RWPE2 (cell line): ENCODE results near the gene OCA2.

Experiments used
- ATAC-seq: fragments of 200-7000 bp; cut with Tn5 transposase; 3 replicates; pipeline ENCODE4 v1.9.1; 2021; ENCODE audit warnings: low read depth
- DNase-seq: peaks from one replicate; pipeline ENCODE4 v3.0.0-alpha.2; 2020; ENCODE audit warnings: low spot score
- H3K27ac ChIP-seq: fragments of 450-650 bp; 2 replicates; pipeline ENCODE4 v1.5.1; 2017; ENCODE audit warnings: mild to moderate bottlenecking; ENCODE audit not compliant: poor library complexity, severe bottlenecking
- H3K27me3 ChIP-seq: fragments of 250-450 bp; sonication (Bioruptor Pico); 2 replicates; pipeline ENCODE4 v1.5.1; 2021; ENCODE audit warnings: mild to moderate bottlenecking, moderate library complexity; ENCODE audit not compliant: insufficient read depth, poor library complexity, severe bottlenecking
- H3K36me3 ChIP-seq: fragments of 250-450 bp; sonication (Bioruptor Pico); 2 replicates; pipeline ENCODE4 v1.5.1; 2020; ENCODE audit warnings: low read depth, mild to moderate bottlenecking, moderate library complexity
- H3K4me1 ChIP-seq: fragments of 250-450 bp; sonication (Bioruptor Pico); 2 replicates; pipeline ENCODE4 v1.5.1; 2021; ENCODE audit warnings: mild to moderate bottlenecking, moderate library complexity; ENCODE audit not compliant: insufficient read depth, poor library complexity, severe bottlenecking
- H3K4me3 ChIP-seq: fragments of 250-450 bp; sonication (Bioruptor Pico); 2 replicates; pipeline ENCODE4 v1.5.1; 2021; ENCODE audit warnings: mild to moderate bottlenecking, moderate library complexity; ENCODE audit not compliant: severe bottlenecking
- H3K9me3 ChIP-seq: fragments of 250-450 bp; sonication (Bioruptor Pico); 2 replicates; pipeline ENCODE4 v1.5.1; 2021; ENCODE audit warnings: mild to moderate bottlenecking, moderate library complexity; ENCODE audit not compliant: severe bottlenecking
- TF ChIP-seq, protein P1 (sequence below): fragments of 450-650 bp; IDR thresholded peaks from one replicate; pipeline ENCODE4 v1.5.1; 2017; ENCODE audit warnings: mild to moderate bottlenecking, moderate library complexity; ENCODE audit not compliant: poor library complexity, severe bottlenecking

The OCA2 gene

DNA sequence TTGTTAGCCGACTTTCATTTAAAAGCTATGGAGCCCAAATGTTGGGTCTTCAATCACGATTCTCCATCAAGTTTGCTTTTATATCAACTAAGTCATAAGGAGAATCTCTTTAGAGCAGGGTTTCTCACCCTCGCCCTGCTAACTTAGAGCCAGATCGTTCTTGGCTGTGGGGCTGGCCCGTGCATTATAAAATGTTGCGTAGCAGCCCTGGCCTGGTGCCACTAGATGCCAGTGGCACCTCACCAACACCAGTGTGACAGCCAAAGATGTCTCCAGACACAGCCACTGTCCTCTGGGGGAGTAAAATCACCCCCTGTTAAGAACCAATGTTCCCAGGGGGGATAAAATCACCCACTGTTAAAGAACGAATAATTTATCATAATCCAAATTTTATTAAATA lies 226.1 kb downstream of the OCA2 start:
- ATAC-seq (no peak), DNase-seq (no peak)
- H3K27ac ChIP-seq, result no peak overlapping the region
- TF ChIP-seq, protein P1, sequence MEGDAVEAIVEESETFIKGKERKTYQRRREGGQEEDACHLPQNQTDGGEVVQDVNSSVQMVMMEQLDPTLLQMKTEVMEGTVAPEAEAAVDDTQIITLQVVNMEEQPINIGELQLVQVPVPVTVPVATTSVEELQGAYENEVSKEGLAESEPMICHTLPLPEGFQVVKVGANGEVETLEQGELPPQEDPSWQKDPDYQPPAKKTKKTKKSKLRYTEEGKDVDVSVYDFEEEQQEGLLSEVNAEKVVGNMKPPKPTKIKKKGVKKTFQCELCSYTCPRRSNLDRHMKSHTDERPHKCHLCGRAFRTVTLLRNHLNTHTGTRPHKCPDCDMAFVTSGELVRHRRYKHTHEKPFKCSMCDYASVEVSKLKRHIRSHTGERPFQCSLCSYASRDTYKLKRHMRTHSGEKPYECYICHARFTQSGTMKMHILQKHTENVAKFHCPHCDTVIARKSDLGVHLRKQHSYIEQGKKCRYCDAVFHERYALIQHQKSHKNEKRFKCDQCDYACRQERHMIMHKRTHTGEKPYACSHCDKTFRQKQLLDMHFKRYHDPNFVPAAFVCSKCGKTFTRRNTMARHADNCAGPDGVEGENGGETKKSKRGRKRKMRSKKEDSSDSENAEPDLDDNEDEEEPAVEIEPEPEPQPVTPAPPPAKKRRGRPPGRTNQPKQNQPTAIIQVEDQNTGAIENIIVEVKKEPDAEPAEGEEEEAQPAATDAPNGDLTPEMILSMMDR, result no peak
- no peaks in the 10 kb centered on the region for H3K4me1 ChIP-seq
- no peaks in the 10 kb centered on the region for H3K9me3 ChIP-seq
- H3K36me3 ChIP-seq, result no peaks in the 10 kb centered on the region
- H3K27me3 ChIP-seq, result no peaks in the 10 kb centered on the region
- H3K4me3 ChIP-seq, result no peak overlapping the region

DNA sequence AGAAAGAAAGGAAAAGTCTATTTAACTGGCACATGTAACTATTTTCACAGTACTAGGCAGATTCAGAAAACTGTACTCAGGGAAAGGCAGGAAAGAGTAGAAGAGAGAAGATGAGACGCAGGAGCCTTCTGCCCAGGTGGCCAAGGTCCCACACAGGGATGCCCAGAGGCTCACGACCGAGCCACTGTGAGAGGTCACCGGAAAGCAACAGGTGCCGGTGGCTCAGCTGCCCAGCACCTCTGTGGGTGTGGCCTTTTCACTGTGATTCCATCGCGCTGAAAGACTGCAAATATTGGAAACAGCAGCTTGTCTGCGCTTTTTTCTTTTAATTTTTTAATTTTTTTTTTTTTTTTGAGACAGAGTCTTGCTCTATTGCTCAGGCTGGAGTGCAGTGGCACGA lies 226.8 kb downstream of the OCA2 start:
- H3K4me1 ChIP-seq, result no peaks in the 10 kb centered on the region
- H3K9me3 ChIP-seq, result no peaks in the 10 kb centered on the region
- TF ChIP-seq, protein P1, result no peak
- DNase-seq (no peak), ATAC-seq (no peak)
- peaks cover 2% of the 10 kb centered on the region for H3K27me3 ChIP-seq
- H3K27ac ChIP-seq, result no peak overlapping the region
- no peaks in the 10 kb centered on the region for H3K36me3 ChIP-seq
- no peak overlapping the region for H3K4me3 ChIP-seq

DNA sequence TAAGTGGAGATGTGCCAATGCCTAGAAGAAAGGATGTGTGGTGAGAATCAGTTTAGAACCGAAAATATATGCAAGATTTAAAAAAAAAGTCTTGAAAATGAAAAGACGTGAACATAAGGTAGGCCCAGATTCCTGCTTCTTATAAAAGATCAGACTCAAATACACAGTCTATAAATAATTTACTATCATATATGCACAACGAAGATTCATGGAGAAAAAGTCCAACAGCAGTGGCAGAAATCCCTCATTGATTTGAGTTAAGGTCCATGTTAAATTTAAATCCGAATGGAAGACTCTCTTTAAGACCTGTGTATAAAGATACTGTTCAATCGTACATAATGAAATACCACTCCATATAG lies 227.2 kb downstream of the OCA2 start:
- H3K27me3 ChIP-seq, result peaks cover 2% of the 10 kb centered on the region
- no peaks in the 10 kb centered on the region for H3K9me3 ChIP-seq
- no peak overlapping the region for H3K4me3 ChIP-seq
- H3K4me1 ChIP-seq, result no peaks in the 10 kb centered on the region
- ATAC-seq (no peak), DNase-seq (no peak)
- no peak overlapping the region for H3K27ac ChIP-seq
- TF ChIP-seq, protein P1, result no peak
- H3K36me3 ChIP-seq, result no peaks in the 10 kb centered on the region

DNA sequence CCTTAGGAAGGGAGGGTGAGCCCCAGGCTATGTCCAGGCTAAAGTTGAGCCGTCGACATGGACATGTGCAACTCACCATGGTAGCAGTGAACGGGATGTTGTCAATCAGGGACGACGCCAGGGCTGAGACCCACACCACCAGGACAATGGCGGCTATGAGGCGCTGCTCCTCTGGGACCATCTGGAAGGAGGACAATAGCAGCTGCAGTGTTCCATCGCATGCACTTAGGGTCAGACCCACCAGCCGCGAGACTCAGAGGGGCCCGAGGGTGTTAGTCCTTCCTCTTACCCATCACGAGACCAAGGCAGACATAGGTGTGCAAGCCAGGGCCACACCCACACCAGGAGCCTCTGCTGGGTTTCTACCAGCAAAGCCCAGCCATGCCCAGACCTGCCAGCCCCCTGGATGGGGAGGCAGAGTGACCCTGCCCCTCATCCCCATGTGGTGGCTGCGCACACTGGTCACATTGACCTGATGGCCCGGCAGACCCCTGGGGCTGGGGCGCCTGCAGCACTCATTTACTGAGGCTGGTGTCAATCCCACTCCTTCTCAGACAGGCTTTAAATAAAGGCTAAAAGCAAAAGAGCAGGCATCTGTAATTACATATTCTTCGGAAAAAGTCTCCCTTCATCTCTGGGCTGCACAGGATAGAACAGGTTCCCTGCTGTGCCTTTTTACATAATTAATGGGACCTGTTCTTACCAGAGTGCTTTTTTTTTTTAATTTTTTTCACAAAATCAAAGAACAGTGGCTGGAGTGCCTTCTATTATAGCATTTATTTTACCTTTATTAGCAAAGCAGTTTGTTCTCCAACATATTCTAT lies 227.8 kb downstream of the OCA2 start:
- no peaks in the 10 kb centered on the region for H3K4me1 ChIP-seq
- H3K27me3 ChIP-seq, result peaks cover 2% of the 10 kb centered on the region
- no peak overlapping the region for H3K4me3 ChIP-seq
- TF ChIP-seq, protein P1, result no peak
- no peak overlapping the region for H3K27ac ChIP-seq
- no peaks in the 10 kb centered on the region for H3K36me3 ChIP-seq
- H3K9me3 ChIP-seq, result no peaks in the 10 kb centered on the region
- peak; percentile 59 for DNase-seq
- no peak for ATAC-seq

DNA sequence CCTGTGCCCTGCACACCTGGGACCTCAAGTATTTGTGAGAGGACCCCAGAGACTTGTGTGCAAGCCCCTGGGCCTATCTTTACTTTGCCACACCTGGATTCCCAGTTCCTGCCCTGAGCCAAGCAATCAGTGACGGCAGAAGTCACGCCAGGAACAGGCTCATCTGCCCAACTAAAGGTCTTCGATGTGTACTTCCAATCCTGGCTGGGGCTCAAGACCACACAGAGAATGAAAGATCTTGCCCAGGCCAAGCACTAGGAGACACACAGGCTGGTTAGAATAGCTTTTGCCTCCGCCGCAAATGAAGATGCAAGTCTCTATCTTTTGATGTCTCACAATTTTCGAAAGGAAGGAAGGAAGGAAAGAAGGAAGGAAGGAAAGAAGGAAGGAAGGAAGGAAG lies 228.8 kb downstream of the OCA2 start:
- H3K9me3 ChIP-seq, result no peaks in the 10 kb centered on the region
- DNase-seq (no peak), ATAC-seq (no peak)
- H3K4me3 ChIP-seq, result no peak overlapping the region
- peaks cover 2% of the 10 kb centered on the region for H3K27me3 ChIP-seq
- H3K36me3 ChIP-seq, result no peaks in the 10 kb centered on the region
- no peak overlapping the region for H3K27ac ChIP-seq
- TF ChIP-seq, protein P1, result no peak
- no peaks in the 10 kb centered on the region for H3K4me1 ChIP-seq
